ENCODE results near the gene PLCXD3. TPM values are rescaled to one million over a fixed set of nuclear protein-coding genes. Genes with fewer than 3 reads are reported as not detected.

PLCXD3 gene
- total and polyA plus RNA-seq, 2 of the 8 experiments (the other 6 are each of a cell fraction or from before 2014, with no cell fraction given) = 0.03 to 0.07 TPM

DNA sequence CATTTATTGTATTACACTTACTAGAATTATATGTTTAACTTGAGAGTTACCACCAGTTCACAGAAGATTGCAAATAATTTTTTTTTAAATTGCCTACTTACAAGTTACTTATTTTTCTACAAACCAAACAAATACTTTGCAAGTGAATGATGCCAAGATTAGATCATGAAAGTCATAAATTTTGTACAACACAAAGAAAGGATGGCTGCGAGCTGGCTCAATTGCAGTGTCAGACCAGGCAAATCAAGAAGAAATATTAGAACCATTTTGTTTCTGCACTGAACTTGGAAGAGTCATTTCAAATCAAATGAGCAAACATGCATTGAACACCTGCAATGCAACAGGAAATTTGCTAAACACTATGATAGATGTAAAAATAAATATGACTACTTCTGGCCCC, 97.3 kb downstream of the PLCXD3 start (continued):
- TF ChIP-seq RNF2 (IDR thresholded peaks at IDR 0.05; ENCODE audit: borderline replicate concordance, low read depth, low read length, missing control alignments, poor library complexity, severe bottlenecking) (no peak), CREB1 (IDR thresholded peaks at IDR 0.05) (no peak), SIX5 (IDR thresholded peaks at IDR 0.05; ENCODE audit: low read depth, low read length) (no peak), TEAD4 (IDR thresholded peaks at IDR 0.05; ENCODE audit: low read depth, low read length) (no peak), JUND (IDR thresholded peaks at IDR 0.05; ENCODE audit: low read length) (no peak)
